Neural cell (in vitro differentiated cells): ENCODE results near the gene OMG.

ENCODE experiments used
- EP300 ChIP-seq: fragments of 450-650 bp; conservative IDR thresholded peaks from 2 replicates; pipeline ENCODE4 v1.6.1; 2014; ENCODE audit warnings: antibody characterized with exemption, mild to moderate bottlenecking, moderate library complexity; ENCODE audit not compliant: poor library complexity, severe bottlenecking
- EZH2 ChIP-seq: fragments of 200-600, 300-800 bp; shearing (Covaris generic), sonication (generic); IDR thresholded peaks from 2 replicates; pipeline ENCODE4 v1.6.1; 2014; ENCODE audit warnings: antibody characterized with exemption, low read length, borderline replicate concordance, mild to moderate bottlenecking; ENCODE audit not compliant: insufficient read depth, poor library complexity, severe bottlenecking
- POLR2AphosphoS5 ChIP-seq: IDR thresholded peaks from 2 replicates; pipeline ENCODE4 v1.6.1; 2012
- SMC3 ChIP-seq: fragments of 450-650 bp; conservative IDR thresholded peaks from 2 replicates; pipeline ENCODE4 v1.6.1; 2014; ENCODE audit warnings: antibody characterized with exemption, mild to moderate bottlenecking, moderate library complexity; ENCODE audit not compliant: poor library complexity
- TAF1 ChIP-seq: IDR thresholded peaks from 2 replicates; pipeline ENCODE4 v1.6.1; 2012; ENCODE audit warnings: low read depth
- TF ChIP-seq, protein P1 (sequence below): fragments of 450-650 bp; IDR thresholded peaks from 2 replicates; pipeline ENCODE4 v1.5.1; 2014; ENCODE audit warnings: antibody characterized with exemption, mild to moderate bottlenecking, moderate library complexity; ENCODE audit not compliant: poor library complexity, severe bottlenecking
- TF ChIP-seq, protein P2 (sequence below): IDR thresholded peaks from 2 replicates; pipeline ENCODE4 v1.6.1; 2012; ENCODE audit warnings: borderline replicate concordance

DNA sequence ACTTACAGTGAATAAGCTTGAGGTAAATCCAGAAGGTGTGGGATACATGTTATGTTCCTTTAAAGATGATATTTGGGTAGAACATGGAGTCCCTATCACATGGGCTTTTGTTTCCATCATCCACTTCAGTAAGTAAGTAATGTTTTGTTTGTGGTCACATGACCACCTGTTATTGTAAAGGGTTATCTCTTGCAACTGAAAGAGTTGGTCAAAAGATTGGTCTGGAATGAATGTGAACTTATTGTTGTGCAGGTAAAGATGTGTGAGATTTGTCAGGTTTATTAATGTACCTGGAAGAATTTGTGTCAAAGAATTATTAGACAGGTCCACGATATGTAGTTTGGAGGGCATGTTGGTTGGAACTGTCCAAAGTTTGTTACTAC is 1.6 kb downstream of the OMG start:
- no peak for TF ChIP-seq SMC3
- TF ChIP-seq, protein P1, sequence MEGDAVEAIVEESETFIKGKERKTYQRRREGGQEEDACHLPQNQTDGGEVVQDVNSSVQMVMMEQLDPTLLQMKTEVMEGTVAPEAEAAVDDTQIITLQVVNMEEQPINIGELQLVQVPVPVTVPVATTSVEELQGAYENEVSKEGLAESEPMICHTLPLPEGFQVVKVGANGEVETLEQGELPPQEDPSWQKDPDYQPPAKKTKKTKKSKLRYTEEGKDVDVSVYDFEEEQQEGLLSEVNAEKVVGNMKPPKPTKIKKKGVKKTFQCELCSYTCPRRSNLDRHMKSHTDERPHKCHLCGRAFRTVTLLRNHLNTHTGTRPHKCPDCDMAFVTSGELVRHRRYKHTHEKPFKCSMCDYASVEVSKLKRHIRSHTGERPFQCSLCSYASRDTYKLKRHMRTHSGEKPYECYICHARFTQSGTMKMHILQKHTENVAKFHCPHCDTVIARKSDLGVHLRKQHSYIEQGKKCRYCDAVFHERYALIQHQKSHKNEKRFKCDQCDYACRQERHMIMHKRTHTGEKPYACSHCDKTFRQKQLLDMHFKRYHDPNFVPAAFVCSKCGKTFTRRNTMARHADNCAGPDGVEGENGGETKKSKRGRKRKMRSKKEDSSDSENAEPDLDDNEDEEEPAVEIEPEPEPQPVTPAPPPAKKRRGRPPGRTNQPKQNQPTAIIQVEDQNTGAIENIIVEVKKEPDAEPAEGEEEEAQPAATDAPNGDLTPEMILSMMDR, result no peak
- TF ChIP-seq POLR2AphosphoS5, result no peak
- TF ChIP-seq EP300, result no peak
- TF ChIP-seq EZH2, result no peak
- no peak for TF ChIP-seq TAF1
- TF ChIP-seq, protein P2, sequence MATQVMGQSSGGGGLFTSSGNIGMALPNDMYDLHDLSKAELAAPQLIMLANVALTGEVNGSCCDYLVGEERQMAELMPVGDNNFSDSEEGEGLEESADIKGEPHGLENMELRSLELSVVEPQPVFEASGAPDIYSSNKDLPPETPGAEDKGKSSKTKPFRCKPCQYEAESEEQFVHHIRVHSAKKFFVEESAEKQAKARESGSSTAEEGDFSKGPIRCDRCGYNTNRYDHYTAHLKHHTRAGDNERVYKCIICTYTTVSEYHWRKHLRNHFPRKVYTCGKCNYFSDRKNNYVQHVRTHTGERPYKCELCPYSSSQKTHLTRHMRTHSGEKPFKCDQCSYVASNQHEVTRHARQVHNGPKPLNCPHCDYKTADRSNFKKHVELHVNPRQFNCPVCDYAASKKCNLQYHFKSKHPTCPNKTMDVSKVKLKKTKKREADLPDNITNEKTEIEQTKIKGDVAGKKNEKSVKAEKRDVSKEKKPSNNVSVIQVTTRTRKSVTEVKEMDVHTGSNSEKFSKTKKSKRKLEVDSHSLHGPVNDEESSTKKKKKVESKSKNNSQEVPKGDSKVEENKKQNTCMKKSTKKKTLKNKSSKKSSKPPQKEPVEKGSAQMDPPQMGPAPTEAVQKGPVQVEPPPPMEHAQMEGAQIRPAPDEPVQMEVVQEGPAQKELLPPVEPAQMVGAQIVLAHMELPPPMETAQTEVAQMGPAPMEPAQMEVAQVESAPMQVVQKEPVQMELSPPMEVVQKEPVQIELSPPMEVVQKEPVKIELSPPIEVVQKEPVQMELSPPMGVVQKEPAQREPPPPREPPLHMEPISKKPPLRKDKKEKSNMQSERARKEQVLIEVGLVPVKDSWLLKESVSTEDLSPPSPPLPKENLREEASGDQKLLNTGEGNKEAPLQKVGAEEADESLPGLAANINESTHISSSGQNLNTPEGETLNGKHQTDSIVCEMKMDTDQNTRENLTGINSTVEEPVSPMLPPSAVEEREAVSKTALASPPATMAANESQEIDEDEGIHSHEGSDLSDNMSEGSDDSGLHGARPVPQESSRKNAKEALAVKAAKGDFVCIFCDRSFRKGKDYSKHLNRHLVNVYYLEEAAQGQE, result no peak
